K562 (cell line): ENCODE results near the gene YJEFN3. TPM values are rescaled to one million over a fixed set of nuclear protein-coding genes. Genes with fewer than 3 reads are reported as not detected.

Source experiments
- ATF1 ChIP-seq, 2 experiments: fragments of 450-650 bp in 1 of 2; IDR thresholded peaks; 2 replicates each; pipeline ENCODE4 v1.6.1; 2016; ENCODE audit warnings: missing compliant biosample characterization in 1 of 2, missing genetic modification characterization in 1 of 2
- BHLHE40 ChIP-seq: IDR thresholded peaks from 2 replicates; pipeline ENCODE4 v1.6.1; 2011; ENCODE audit warnings: low read length, improper control_type of control experiment
- CREB3L1 ChIP-seq: fragments of 450-650 bp; IDR thresholded peaks from 2 replicates; pipeline ENCODE4 v1.6.1; 2014; ENCODE audit warnings: low read depth, mild to moderate bottlenecking, moderate library complexity, borderline replicate concordance
- L3MBTL2 ChIP-seq: fragments of 450-650 bp; IDR thresholded peaks from 2 replicates; pipeline ENCODE4 v1.6.1; 2016; ENCODE audit warnings: mild to moderate bottlenecking, moderate library complexity
- MBD1 ChIP-seq: fragments of 250-450 bp; sonication (Bioruptor Pico); IDR thresholded peaks from 2 replicates; pipeline ENCODE4 v1.8.0; 2022; ENCODE audit warnings: inconsistent platforms
- MYC ChIP-seq, 2 experiments: fragments of 250-450 bp in 1 of 2; sonication (Bioruptor Pico) in 1 of 2; IDR thresholded peaks; 2 replicates each; pipeline versions ENCODE4 v1.5.1 to v1.6.1; 2012 to 2021; ENCODE audit warnings: low read depth in 2 of 2, borderline replicate concordance in 1 of 2, improper control_type of control experiment in 1 of 2, low read length in 1 of 2, mild to moderate bottlenecking in 1 of 2, moderate library complexity in 1 of 2
- polyA plus RNA-seq, 8 experiments: library from polyadenylated mRNA; depleted of rRNA in 4 of 8; stranded (reverse) in 5 of 8; unstranded in 3 of 8; fragments of >200 nt; fragmentation: Nextera tagmentation in 2 of 8; fragmentation: Illumina TruSeq in 1 of 8; extraction: Ambion mirVana in 2 of 8; extraction: Trizol in 1 of 8; gene quantifications; 2 replicates each; pipeline versions ENCODE4 v1.2.1 to v1.2.3, GENCODE V29; 2011 to 2014; ENCODE audit warnings: inconsistent platforms in 1 of 8, missing spikeins in 1 of 8
- total RNA-seq, 7 experiments: library from RNA; depleted of rRNA in 6 of 7; stranded (reverse); fragments of >200 nt in 6 of 7; fragmentation: Illumina TruSeq in 2 of 7; extraction: Trizol in 2 of 7; gene quantifications; 2 replicates each; pipeline versions ENCODE4 v1.2.1 to v1.2.3, GENCODE V29; 2011 to 2021; ENCODE audit warnings: low replicate concordance in 1 of 7

Gene YJEFN3
- total and polyA plus RNA-seq, 9 of the 15 experiments (the other 6 are each of a cell fraction or from before 2014, with no cell fraction given), result 0.04 to 5.8 (median 1.3) TPM; not detected in 1

GRCh38 chr19:19540064-19540714, 11.5 kb downstream of the YJEFN3 start (continued):
- peak; percentile 91 for TF ChIP-seq MYC (IDR thresholded peaks at IDR 0.05; ENCODE audit: low read depth, low read length)
- TF ChIP-seq MYC (CRISPR knock-in tag; IDR thresholded peaks at IDR 0.05; ENCODE audit: borderline replicate concordance, low read depth), result no peak
- peak; percentile 98 for TF ChIP-seq L3MBTL2
- 0 out of 2 replicates have a peak, but pooled peaks have one; percentile 33 for TF ChIP-seq BHLHE40
- TF ChIP-seq ATF1 (CRISPR knock-in tag; IDR thresholded peaks at IDR 0.05), result peak; percentile 6; the same call in 1 of the 2 replicates
- TF ChIP-seq ATF1 (tag; IDR thresholded peaks at IDR 0.05), result no peak
- peak; percentile 96 for TF ChIP-seq MBD1 (CRISPR knock-in tag)
- peak; percentile 32; the same call in 1 of the 2 replicates for TF ChIP-seq CREB3L1
